ENCODE results near the gene M6PR. TPM values are rescaled to one million over a fixed set of nuclear protein-coding genes. Genes with fewer than 3 reads are reported as not detected.

Gene M6PR
- total and polyA plus RNA-seq, 7 experiments from 2014 or later, result 123 to 248 (median 177) TPM

DNA sequence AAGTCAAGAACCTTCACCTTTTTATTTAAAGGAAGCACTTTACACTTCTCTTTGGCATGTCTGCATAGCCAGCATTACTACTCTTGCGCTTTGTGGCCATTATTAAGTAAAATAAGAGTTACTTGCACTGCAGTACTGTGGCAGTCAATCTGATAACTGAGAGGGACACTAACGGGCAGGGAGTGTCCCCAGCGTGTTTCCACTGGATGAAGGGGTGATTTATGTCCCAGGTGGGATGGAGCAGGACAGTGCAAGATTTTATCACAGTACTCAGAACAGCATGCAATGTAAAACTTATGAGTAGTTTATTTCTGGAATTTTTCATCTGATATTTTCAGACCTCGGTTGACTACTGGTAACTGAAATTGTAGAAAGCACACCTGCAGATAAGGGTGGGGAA is 8.1 kb upstream of the M6PR start:
- Mint-ChIP-seq H3K4me1 (peaks cover 26 to 98% (median 79%) of the 10 kb centered on the region in 7 donors), H3K27ac (peak overlapping the region in 8 of 9 donors; percentile 82 to 99 (median 94))
- CTCF ChIA-PET, result interaction anchor here (0.9 kb wide), 1 partner anchor 8 kb away, joined by 4 read pairs; the partner anchor contains the start of gene M6PR

DNA sequence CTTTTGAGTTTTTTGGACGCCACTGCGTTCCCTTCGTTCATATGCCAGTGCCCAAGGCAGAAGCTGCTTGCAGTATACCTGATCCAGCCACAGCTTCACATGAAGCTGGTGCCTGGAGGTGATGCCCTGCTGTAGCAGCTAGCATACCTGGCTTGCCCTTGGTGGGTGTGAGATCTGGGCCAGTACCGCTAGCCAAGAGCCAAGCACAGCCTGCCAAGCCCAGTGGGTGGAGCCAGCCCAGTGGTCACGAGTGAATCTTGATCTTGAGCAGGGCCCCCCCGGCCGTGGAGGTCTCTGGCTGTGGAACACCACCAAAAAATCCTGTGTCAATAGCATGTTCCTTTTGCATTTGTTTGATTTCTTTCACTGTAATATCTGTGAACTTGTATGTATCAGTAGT is 7.3 kb upstream of the M6PR start:
- ATAC-seq (no peak), DNase-seq (no peak)
- H3K27ac ChIP-seq (ENCODE audit: low read depth, low read length), result peak overlapping the region; percentile 53
- H3K27me3 ChIP-seq (ENCODE audit: control insufficient read depth in 2 of 2, insufficient read depth in 2 of 2, low read length in 2 of 2), result no peaks in the 10 kb centered on the region
- H3K27me3 Mint-ChIP-seq, result no peaks in the 10 kb centered on the region
- H3K4me1 Mint-ChIP-seq, result peaks cover 33 to 98% (median 79%) of the 10 kb centered on the region in 7 donors
- no peaks in the 10 kb centered on the region for H3K36me3 ChIP-seq (ENCODE audit: control insufficient read depth in 2 of 3, insufficient read depth in 3 of 3, low read length in 3 of 3)
- H3K27ac Mint-ChIP-seq, result peak overlapping the region in 8 of 9 donors; percentile 82 to 99 (median 94)
- intact Hi-C loops (cut with micrococcal nuclease), result no loop called here
- H3K9me3 ChIP-seq (ENCODE audit: control insufficient read depth in 2 of 3, low read length in 3 of 3), result peaks cover 0 to 4% (median 0%) of the 10 kb centered on the region in 3 experiments
- POLR2A ChIA-PET, result interaction anchor here (8.9 kb wide), 1 partner anchor 70 kb away, joined by 148 read pairs; no protein-coding TSS in a partner anchor
- CTCF ChIA-PET, result interaction anchor here (0.6 to 15.2 kb wide), 2 partner anchors 75 to 317 kb away, joined by 3 to 287 read pairs; no protein-coding TSS in a partner anchor
- peak overlapping the region in 7 of 10 donors; percentile 1 to 73 (median 58) for H3K4me3 Mint-ChIP-seq
- H3K4me3 ChIP-seq (ENCODE audit: low read length), result no peak overlapping the region
- peaks cover 0 to 7% (median 5%) of the 10 kb centered on the region in 11 donors for H3K9me3 Mint-ChIP-seq
- H3K36me3 Mint-ChIP-seq, result peaks cover 0 to 35% (median 10%) of the 10 kb centered on the region in 5 donors
- H3K4me1 ChIP-seq (ENCODE audit: control insufficient read depth in 2 of 2, insufficient read depth in 2 of 2, low read length in 2 of 2), result peaks cover 80 to 94% of the 10 kb centered on the region in 2 donors

More for the DNA sequence above, 8.1 kb upstream of the M6PR start:
- Mint-ChIP-seq H3K27me3 (no peaks in the 10 kb centered on the region), H3K36me3 (peaks cover 0 to 38% (median 13%) of the 10 kb centered on the region in 5 donors), H3K4me3 (peak overlapping the region in 8 of 10 donors; percentile 1 to 73 (median 36)), H3K9me3 (peaks cover 0 to 11% (median 6%) of the 10 kb centered on the region in 11 donors)
- POLR2A ChIA-PET, result interaction anchor here (0.9 kb wide), 2 partner anchors 35 to 39 kb away, joined by 3 to 4 read pairs; no protein-coding TSS in a partner anchor
- intact Hi-C loops (cut with micrococcal nuclease), result no loop called here
- DNase-seq (no peak), ATAC-seq (no peak)
- H3K36me3 ChIP-seq (ENCODE audit: control insufficient read depth in 2 of 3, insufficient read depth in 3 of 3, low read length in 3 of 3), result no peaks in the 10 kb centered on the region
- H3K4me3 ChIP-seq (ENCODE audit: low read length), result no peak overlapping the region
- peak overlapping the region; percentile 18 for H3K27ac ChIP-seq (ENCODE audit: low read depth, low read length)
- peaks cover 0 to 4% (median 0%) of the 10 kb centered on the region in 3 experiments for H3K9me3 ChIP-seq (ENCODE audit: control insufficient read depth in 2 of 3, low read length in 3 of 3)
- H3K4me1 ChIP-seq (ENCODE audit: control insufficient read depth in 2 of 2, insufficient read depth in 2 of 2, low read length in 2 of 2), result peaks cover 72 to 89% of the 10 kb centered on the region in 2 donors
- no peaks in the 10 kb centered on the region for H3K27me3 ChIP-seq (ENCODE audit: control insufficient read depth in 2 of 2, insufficient read depth in 2 of 2, low read length in 2 of 2)

DNA sequence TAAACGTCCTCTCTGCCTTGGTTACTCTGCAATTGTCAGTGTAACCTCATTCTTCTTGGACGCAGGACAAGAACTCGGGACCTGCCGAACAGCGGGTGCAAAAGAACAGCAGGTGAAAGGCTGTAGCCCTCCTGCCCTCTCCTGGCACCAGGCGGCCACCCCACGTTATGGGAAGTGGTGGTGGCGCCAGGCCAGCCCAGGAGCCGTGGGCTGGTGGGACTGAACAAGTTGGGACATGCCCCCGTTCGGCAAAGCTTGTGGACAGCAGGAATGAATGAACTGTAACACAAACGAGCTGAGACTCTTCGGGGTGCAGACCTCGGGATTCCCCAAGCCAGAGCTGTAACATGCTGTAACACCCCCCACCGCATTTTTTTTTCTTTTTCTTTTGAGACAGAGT is 6.6 kb upstream of the M6PR start:
- POLR2A ChIA-PET, result interaction anchor here (0.9 to 8.9 kb wide), 2 partner anchors 18 to 71 kb away, joined by 3 to 148 read pairs; no protein-coding TSS in a partner anchor
- H3K4me1 Mint-ChIP-seq, result peaks cover 38 to 99% (median 79%) of the 10 kb centered on the region in 7 donors
- intact Hi-C loops (cut with micrococcal nuclease), result no loop called here

DNA sequence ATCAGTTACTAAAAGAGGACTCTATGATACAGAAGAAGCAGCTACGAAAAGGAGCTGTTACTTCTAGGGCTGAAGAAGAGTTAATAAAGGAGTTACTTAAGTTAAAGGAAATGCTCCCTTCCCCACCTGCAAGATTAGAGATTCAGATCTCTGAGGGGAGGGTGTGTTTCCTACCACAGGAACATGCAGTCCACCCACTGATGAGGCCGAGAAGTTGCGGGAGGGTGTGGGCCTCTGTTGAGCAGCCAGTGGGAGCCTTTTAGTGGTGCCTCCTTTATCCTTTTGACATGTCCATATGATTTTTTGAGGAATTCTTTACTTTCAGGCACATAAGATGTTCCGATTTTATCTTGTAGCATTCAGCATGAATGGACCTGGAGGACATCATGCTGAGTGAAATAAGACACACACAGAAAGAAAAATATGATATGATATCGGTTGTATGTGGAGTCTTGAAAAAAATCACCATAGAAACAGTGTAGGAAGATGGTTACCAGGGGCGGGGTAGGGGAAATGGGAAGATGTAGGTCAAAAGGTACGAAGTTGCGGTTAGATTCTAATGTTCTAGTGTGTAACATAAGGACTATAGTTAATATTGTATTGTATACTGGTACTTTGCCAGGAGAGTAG is 4.4 kb upstream of the M6PR start:
- peak; percentile 48 for ATAC-seq
- peak in 8 of 9 donors; percentile 31 to 80 (median 70) for DNase-seq
- H3K36me3 ChIP-seq (ENCODE audit: control insufficient read depth in 2 of 3, insufficient read depth in 3 of 3, low read length in 3 of 3), result peaks cover 0 to 9% (median 0%) of the 10 kb centered on the region in 3 experiments
- intact Hi-C loops (cut with micrococcal nuclease), result loop anchor here (5.0 kb wide), 4 partner anchors 33 to 993 kb away; partner anchors contain the start of gene KLRG1 (in 1 of the 2)
- H3K4me1 ChIP-seq (ENCODE audit: control insufficient read depth in 2 of 2, insufficient read depth in 2 of 2, low read length in 2 of 2), result peaks cover 69 to 76% of the 10 kb centered on the region in 2 donors
- CTCF ChIA-PET, result interaction anchor here (0.5 to 15.2 kb wide), 5 partner anchors 37 to 879 kb away, joined by 3 to 287 read pairs (median 4); no protein-coding TSS in a partner anchor
- Mint-ChIP-seq H3K4me3 (peak overlapping the region; percentile 56 to 99 (median 84)), H3K4me1 (peaks cover 34 to 84% (median 60%) of the 10 kb centered on the region in 7 donors), H3K27me3 (no peaks in the 10 kb centered on the region), H3K36me3 (peaks cover 0 to 30% (median 10%) of the 10 kb centered on the region in 5 donors), H3K9me3 (peaks cover 0 to 7% (median 5%) of the 10 kb centered on the region in 11 donors), H3K27ac (peak overlapping the region; percentile 86 to 99 (median 96))
- POLR2A ChIA-PET, result interaction anchor here (0.7 to 8.9 kb wide), 6 partner anchors 15 to 88 kb away, joined by 3 to 148 read pairs (median 4); no protein-coding TSS in a partner anchor
- H3K9me3 ChIP-seq (ENCODE audit: control insufficient read depth in 2 of 3, low read length in 3 of 3), result peaks cover 0 to 4% (median 0%) of the 10 kb centered on the region in 3 experiments
- H3K27ac ChIP-seq (ENCODE audit: low read depth, low read length), result peak overlapping the region; percentile 92
- H3K4me3 ChIP-seq (ENCODE audit: low read length), result peak overlapping the region; percentile 38
- H3K27me3 ChIP-seq (ENCODE audit: control insufficient read depth in 2 of 2, insufficient read depth in 2 of 2, low read length in 2 of 2), result no peaks in the 10 kb centered on the region

More for the DNA sequence above, 6.6 kb upstream of the M6PR start:
- no peak for DNase-seq
- peak overlapping the region in 8 of 9 donors; percentile 67 to 99 (median 96) for H3K27ac Mint-ChIP-seq
- H3K36me3 ChIP-seq (ENCODE audit: control insufficient read depth in 2 of 3, insufficient read depth in 3 of 3, low read length in 3 of 3), result no peaks in the 10 kb centered on the region
- H3K27me3 Mint-ChIP-seq, result no peaks in the 10 kb centered on the region
- H3K4me3 Mint-ChIP-seq, result peak overlapping the region in 4 of 10 donors; percentile 1 to 97 (median 10)
- H3K9me3 ChIP-seq (ENCODE audit: control insufficient read depth in 2 of 3, low read length in 3 of 3), result peaks cover 0 to 4% (median 0%) of the 10 kb centered on the region in 3 experiments
- H3K27ac ChIP-seq (ENCODE audit: low read depth, low read length), result peak overlapping the region; percentile 53
- CTCF ChIA-PET, result interaction anchor here (15.2 kb wide), 1 partner anchor 76 kb away, joined by 287 read pairs; no protein-coding TSS in a partner anchor
- H3K27me3 ChIP-seq (ENCODE audit: control insufficient read depth in 2 of 2, insufficient read depth in 2 of 2, low read length in 2 of 2), result no peaks in the 10 kb centered on the region
- H3K4me1 ChIP-seq (ENCODE audit: control insufficient read depth in 2 of 2, insufficient read depth in 2 of 2, low read length in 2 of 2), result peaks cover 85 to 97% of the 10 kb centered on the region in 2 donors
- peaks cover 0 to 7% (median 5%) of the 10 kb centered on the region in 11 donors for H3K9me3 Mint-ChIP-seq
- no peak overlapping the region for H3K4me3 ChIP-seq (ENCODE audit: low read length)
- H3K36me3 Mint-ChIP-seq, result peaks cover 0 to 35% (median 10%) of the 10 kb centered on the region in 5 donors
- no peak for ATAC-seq

DNA sequence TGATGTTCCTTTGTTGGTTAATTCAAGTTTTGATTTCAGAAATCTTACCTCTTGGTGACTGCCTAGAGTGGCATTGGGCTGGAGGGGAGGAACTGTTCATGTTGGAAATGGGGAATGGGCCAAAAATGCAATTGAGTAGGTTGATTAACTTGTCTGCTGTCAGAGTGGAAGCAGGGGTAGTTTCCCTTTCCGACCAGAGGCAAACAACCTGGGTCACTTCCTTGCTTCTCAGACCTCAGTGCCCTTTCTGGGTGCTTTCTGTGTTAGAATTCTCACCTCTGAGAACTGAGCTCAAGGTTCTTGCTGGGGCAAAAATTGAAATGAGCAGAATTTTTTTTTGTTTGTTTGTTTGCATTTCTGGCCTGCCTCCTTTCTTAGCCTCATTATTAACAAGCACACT is 2.3 kb upstream of the M6PR start:
- intact Hi-C loops (cut with micrococcal nuclease), result loop anchor here (1.0 to 5.0 kb wide), 7 partner anchors 9 to 996 kb away; partner anchors contain the start of gene KLRG1 (in 1 of the 2)
- ChIA-PET POLR2A (interaction anchor here (0.7 to 8.9 kb wide), 11 partner anchors 9 to 912 kb away, joined by 3 to 148 read pairs (median 5); no protein-coding TSS in a partner anchor), CTCF (interaction anchor here (0.8 to 15.2 kb wide), 11 partner anchors 8 to 98 kb away, joined by 3 to 287 read pairs (median 4); no protein-coding TSS in a partner anchor)
- Mint-ChIP-seq H3K4me1 (peaks cover 45 to 84% (median 59%) of the 10 kb centered on the region in 7 donors), H3K27me3 (no peaks in the 10 kb centered on the region), H3K36me3 (peaks cover 0 to 22% (median 7%) of the 10 kb centered on the region in 5 donors), H3K27ac (peak overlapping the region; percentile 82 to 99 (median 96)), H3K9me3 (peaks cover 0 to 7% (median 5%) of the 10 kb centered on the region in 11 donors), H3K4me3 (peak overlapping the region; percentile 83 to 99 (median 95))
- Histone ChIP-seq H3K9me3 (ENCODE audit: control insufficient read depth in 2 of 3, low read length in 3 of 3) (peaks cover 0 to 4% (median 0%) of the 10 kb centered on the region in 3 experiments), H3K27ac (ENCODE audit: low read depth, low read length) (peak overlapping the region; percentile 92), H3K4me3 (ENCODE audit: low read length) (peak overlapping the region; percentile 93), H3K36me3 (ENCODE audit: control insufficient read depth in 2 of 3, insufficient read depth in 3 of 3, low read length in 3 of 3) (peaks cover 0 to 9% (median 0%) of the 10 kb centered on the region in 3 experiments), H3K4me1 (ENCODE audit: control insufficient read depth in 2 of 2, insufficient read depth in 2 of 2, low read length in 2 of 2) (peaks cover 61 to 67% of the 10 kb centered on the region in 2 donors), H3K27me3 (ENCODE audit: control insufficient read depth in 2 of 2, insufficient read depth in 2 of 2, low read length in 2 of 2) (no peaks in the 10 kb centered on the region)
- ATAC-seq (no peak), DNase-seq (peak in 3 of 9 donors; percentile 9 to 29 (median 12))
